Measurements from ENCODE around the gene GULP1. TPM values are rescaled to one million over a fixed set of nuclear protein-coding genes. Genes with fewer than 3 reads are reported as not detected.

Gene GULP1
- total and polyA plus RNA-seq, 10 of the 15 experiments (the other 5 are each of a cell fraction or from before 2014, with no cell fraction given): 0.02 to 1.3 (median 0.15) TPM; not detected in 5

DNA sequence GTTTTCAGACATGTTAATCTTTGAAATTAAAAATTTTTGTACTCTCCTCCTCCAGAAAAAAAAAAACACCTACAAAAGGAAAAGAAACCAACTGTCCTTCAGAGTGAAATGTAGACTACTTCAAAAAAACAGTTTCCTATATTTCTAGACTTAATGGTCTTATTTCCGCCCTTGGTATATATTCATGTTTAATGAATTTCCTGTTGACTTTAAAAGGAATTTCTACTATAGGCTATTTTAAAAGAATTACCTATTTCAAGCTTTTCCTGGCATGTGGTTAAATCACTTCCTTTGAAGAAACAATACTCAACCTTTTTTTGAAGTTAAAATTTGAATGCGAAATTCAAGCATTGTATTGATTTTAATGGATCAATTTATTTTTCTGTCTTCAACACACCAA, 29.2 kb downstream of the GULP1 start:
- Histone ChIP-seq H3K27me3 (replicated peaks in 1 of 2; ENCODE audit: control insufficient read depth in 2 of 2, insufficient read depth in 2 of 2, low read length in 1 of 2) (no peaks in the 10 kb centered on the region), H3K4me2 (ENCODE audit: control insufficient read depth, insufficient read depth) (no peak overlapping the region), H3K36me3 (ENCODE audit: control insufficient read depth in 2 of 2, insufficient read depth in 2 of 2, low read length in 1 of 2) (no peaks in the 10 kb centered on the region), H2AFZ (ENCODE audit: control insufficient read depth, low read depth, low read length) (no peak overlapping the region), H3K4me1 (ENCODE audit: control insufficient read depth, insufficient read depth, low read length) (no peaks in the 10 kb centered on the region), H3K79me2 (ENCODE audit: control insufficient read depth, insufficient read depth, low read length) (no peaks in the 10 kb centered on the region), H3K4me3 (no peak overlapping the region), H4K20me1 (ENCODE audit: control insufficient read depth, insufficient read depth) (no peaks in the 10 kb centered on the region), H3K9ac (ENCODE audit: control insufficient read depth, insufficient read depth, low read length) (no peak overlapping the region), H3K27ac (ENCODE audit: control insufficient read depth, insufficient read depth) (no peak overlapping the region), H3K9me3 (replicated peaks; ENCODE audit: control insufficient read depth, insufficient read depth, low read length) (no peaks in the 10 kb centered on the region)
- no TSS peak for BruUV-seq (replicated peaks)
- in situ Hi-C loops (cut with MboI) (no loop called here), intact Hi-C loops (cut with micrococcal nuclease; ENCODE audit: unreplicated experiment) (no loop called here)
- TF ChIP-seq NBN (IDR thresholded peaks at IDR 0.05): no peak
- TF ChIP-seq BRCA1 (IDR thresholded peaks at IDR 0.05; ENCODE audit: low read depth, low read length): no peak
- no peak for TF ChIP-seq SP1 (IDR thresholded peaks at IDR 0.05; ENCODE audit: low read depth, low read length)
- TF ChIP-seq HDGF (IDR thresholded peaks at IDR 0.05): no peak
- no peak for TF ChIP-seq ASH2L (IDR thresholded peaks at IDR 0.05; ENCODE audit: borderline replicate concordance, low read depth)
- TF ChIP-seq, protein P1, sequence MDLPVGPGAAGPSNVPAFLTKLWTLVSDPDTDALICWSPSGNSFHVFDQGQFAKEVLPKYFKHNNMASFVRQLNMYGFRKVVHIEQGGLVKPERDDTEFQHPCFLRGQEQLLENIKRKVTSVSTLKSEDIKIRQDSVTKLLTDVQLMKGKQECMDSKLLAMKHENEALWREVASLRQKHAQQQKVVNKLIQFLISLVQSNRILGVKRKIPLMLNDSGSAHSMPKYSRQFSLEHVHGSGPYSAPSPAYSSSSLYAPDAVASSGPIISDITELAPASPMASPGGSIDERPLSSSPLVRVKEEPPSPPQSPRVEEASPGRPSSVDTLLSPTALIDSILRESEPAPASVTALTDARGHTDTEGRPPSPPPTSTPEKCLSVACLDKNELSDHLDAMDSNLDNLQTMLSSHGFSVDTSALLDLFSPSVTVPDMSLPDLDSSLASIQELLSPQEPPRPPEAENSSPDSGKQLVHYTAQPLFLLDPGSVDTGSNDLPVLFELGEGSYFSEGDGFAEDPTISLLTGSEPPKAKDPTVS (IDR thresholded peaks at IDR 0.05; ENCODE audit: low read depth, low read length): no peak
- TF ChIP-seq, protein P2, sequence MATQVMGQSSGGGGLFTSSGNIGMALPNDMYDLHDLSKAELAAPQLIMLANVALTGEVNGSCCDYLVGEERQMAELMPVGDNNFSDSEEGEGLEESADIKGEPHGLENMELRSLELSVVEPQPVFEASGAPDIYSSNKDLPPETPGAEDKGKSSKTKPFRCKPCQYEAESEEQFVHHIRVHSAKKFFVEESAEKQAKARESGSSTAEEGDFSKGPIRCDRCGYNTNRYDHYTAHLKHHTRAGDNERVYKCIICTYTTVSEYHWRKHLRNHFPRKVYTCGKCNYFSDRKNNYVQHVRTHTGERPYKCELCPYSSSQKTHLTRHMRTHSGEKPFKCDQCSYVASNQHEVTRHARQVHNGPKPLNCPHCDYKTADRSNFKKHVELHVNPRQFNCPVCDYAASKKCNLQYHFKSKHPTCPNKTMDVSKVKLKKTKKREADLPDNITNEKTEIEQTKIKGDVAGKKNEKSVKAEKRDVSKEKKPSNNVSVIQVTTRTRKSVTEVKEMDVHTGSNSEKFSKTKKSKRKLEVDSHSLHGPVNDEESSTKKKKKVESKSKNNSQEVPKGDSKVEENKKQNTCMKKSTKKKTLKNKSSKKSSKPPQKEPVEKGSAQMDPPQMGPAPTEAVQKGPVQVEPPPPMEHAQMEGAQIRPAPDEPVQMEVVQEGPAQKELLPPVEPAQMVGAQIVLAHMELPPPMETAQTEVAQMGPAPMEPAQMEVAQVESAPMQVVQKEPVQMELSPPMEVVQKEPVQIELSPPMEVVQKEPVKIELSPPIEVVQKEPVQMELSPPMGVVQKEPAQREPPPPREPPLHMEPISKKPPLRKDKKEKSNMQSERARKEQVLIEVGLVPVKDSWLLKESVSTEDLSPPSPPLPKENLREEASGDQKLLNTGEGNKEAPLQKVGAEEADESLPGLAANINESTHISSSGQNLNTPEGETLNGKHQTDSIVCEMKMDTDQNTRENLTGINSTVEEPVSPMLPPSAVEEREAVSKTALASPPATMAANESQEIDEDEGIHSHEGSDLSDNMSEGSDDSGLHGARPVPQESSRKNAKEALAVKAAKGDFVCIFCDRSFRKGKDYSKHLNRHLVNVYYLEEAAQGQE (IDR thresholded peaks at IDR 0.05; ENCODE audit: low read depth, low read length): no peak
- TF ChIP-seq CHD2 (IDR thresholded peaks at IDR 0.05; ENCODE audit: borderline replicate concordance, low read depth, low read length): no peak
- TF ChIP-seq PML (IDR thresholded peaks at IDR 0.05; ENCODE audit: low read length): no peak
- RAD21 ChIA-PET (ENCODE audit: unreplicated experiment): no interaction called here
- FAIRE-seq (no peak), DNase-seq (ENCODE audit: low read depth, low spot score) (no peak), ATAC-seq (no peak)
- POLR2A ChIA-PET: no interaction called here
- CTCF ChIA-PET: no interaction called here
- SMC1A ChIA-PET (ENCODE audit: uncharacterized antibody, unreplicated experiment): no interaction called here
- 31% methylated on average over 2 of the region's 2 CpGs for whole genome bisulfite sequencing (ENCODE audit: insufficient coverage, insufficient replicate concordance, low lambda C conversion rate, missing lambda C conversion rate)
